ENCODE results near the gene NT5DC3.

DNA sequence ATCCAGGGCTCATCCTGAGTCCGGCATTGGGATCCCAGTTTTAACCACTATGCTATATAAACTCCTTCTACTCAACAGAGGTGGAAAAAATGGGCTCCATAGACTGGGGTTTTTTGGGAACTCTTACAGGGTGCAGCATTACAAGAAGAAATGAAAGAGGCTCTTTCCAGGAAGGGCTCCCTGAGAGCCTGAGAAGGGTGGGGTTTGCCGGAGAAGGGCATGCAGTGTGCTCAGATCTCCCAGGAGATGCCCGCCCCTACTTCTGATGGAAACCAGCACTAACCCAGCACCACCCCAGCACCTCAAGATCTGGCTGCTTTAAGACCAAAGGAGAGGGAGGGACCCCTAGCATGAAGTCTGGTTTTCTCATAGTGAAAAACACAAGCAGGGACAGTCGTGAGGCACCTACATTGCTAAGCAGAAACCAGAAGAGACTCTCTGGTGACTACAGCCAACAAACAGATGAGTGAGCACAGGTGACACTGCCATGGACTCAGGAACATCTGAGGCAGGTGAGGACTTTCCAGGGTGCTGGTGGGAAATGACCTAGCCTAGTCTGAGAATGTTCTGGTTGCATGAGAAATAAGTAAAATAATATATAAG, 45.3 kb upstream of the NT5DC3 start:
- TF ChIP-seq, protein P1, sequence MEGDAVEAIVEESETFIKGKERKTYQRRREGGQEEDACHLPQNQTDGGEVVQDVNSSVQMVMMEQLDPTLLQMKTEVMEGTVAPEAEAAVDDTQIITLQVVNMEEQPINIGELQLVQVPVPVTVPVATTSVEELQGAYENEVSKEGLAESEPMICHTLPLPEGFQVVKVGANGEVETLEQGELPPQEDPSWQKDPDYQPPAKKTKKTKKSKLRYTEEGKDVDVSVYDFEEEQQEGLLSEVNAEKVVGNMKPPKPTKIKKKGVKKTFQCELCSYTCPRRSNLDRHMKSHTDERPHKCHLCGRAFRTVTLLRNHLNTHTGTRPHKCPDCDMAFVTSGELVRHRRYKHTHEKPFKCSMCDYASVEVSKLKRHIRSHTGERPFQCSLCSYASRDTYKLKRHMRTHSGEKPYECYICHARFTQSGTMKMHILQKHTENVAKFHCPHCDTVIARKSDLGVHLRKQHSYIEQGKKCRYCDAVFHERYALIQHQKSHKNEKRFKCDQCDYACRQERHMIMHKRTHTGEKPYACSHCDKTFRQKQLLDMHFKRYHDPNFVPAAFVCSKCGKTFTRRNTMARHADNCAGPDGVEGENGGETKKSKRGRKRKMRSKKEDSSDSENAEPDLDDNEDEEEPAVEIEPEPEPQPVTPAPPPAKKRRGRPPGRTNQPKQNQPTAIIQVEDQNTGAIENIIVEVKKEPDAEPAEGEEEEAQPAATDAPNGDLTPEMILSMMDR (IDR thresholded peaks at IDR 0.05; ENCODE audit: poor library complexity), result no peak
- no peak for TF ChIP-seq EZH2 (IDR thresholded peaks at IDR 0.05; ENCODE audit: borderline replicate concordance)

Data from hepatocyte (in vitro differentiated cells).